ENCODE measurements around the gene MSH3. TPM values are rescaled to one million over a fixed set of nuclear protein-coding genes. Genes with fewer than 3 reads are reported as not detected.

MSH3 gene
- total and polyA plus RNA-seq, 4 donors, result 4.2 to 18.1 (median 9.1) TPM

DNA sequence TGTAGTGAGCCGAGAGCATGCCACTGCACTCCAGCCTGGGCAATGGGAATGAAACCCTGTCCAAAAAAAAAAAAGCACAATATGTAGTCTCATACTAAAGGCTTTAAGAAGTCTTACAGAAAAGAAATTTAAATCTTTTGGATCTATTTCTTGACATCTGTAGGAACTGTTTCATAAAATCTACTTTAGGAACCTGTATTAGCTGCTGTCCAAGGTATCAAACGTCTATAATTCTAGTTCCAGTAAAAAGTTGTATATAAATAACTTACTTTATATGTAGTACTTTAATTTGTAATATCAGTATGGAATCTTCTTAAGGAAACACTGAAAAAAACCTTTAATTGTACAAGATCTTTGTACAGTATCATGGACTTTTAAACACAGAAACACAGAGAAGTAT is 199.0 kb downstream of the MSH3 start:
- no peak overlapping the region for H3K4me3 ChIP-seq (ENCODE audit: low read length in 2 of 2)
- no peaks in the 10 kb centered on the region for H3K4me1 ChIP-seq (ENCODE audit: control insufficient read depth in 1 of 2, insufficient read depth in 2 of 2, low read length in 2 of 2)
- DNase-seq (no peak), ATAC-seq (ENCODE audit: low FRiP score) (no peak)
- peaks cover 3% of the 10 kb centered on the region for H3K9me3 ChIP-seq (ENCODE audit: control insufficient read depth, low read length)
- peaks cover 0 to 5% of the 10 kb centered on the region in 2 donors for H3K36me3 ChIP-seq (ENCODE audit: control insufficient read depth in 1 of 2, insufficient read depth in 2 of 2, low read length in 1 of 2)
- intact Hi-C loops (cut with DNase I), result no loop called here
- H3K27ac ChIP-seq (ENCODE audit: low read depth in 1 of 2, low read length in 2 of 2), result no peak overlapping the region
- 80 to 81% methylated on average over 2 of the region's 2 CpGs for WGBS, 2 donors
- H3K27me3 ChIP-seq (ENCODE audit: control insufficient read depth in 1 of 2, insufficient read depth in 2 of 2, low read length in 1 of 2), result no peaks in the 10 kb centered on the region

DNA sequence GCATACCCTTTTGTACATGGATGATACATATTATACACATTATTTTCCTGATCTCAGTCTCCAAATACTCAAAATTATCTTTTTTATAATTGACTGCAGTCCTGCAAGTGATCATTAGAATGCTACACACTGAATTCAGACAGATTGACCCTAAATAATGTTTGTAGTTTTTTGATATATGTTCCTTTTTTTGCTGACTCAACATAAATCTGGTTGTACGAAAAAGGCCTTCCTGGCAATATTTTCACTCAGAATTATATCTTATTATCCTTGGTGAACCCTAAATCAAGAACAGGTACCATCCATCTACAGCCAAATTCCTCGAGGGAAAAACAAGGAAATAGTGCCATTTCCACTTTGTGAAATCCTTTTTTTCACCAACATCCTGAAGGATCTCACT is 200.1 kb downstream of the MSH3 start:
- 78 to 91% methylated on average over 2 of the region's 2 CpGs for WGBS, 2 donors
- intact Hi-C loops (cut with DNase I), result no loop called here
- peaks cover under 1% of the 10 kb centered on the region for H3K9me3 ChIP-seq (ENCODE audit: control insufficient read depth, low read length)
- H3K36me3 ChIP-seq (ENCODE audit: control insufficient read depth in 1 of 2, insufficient read depth in 2 of 2, low read length in 1 of 2), result peaks cover 0 to under 1% of the 10 kb centered on the region in 2 donors
- H3K27ac ChIP-seq (ENCODE audit: low read depth in 1 of 2, low read length in 2 of 2), result no peak overlapping the region
- DNase-seq (no peak), ATAC-seq (ENCODE audit: low FRiP score) (no peak)
- no peaks in the 10 kb centered on the region for H3K27me3 ChIP-seq (ENCODE audit: control insufficient read depth in 1 of 2, insufficient read depth in 2 of 2, low read length in 1 of 2)
- no peaks in the 10 kb centered on the region for H3K4me1 ChIP-seq (ENCODE audit: control insufficient read depth in 1 of 2, insufficient read depth in 2 of 2, low read length in 2 of 2)
- H3K4me3 ChIP-seq (ENCODE audit: low read length in 2 of 2), result no peak overlapping the region

DNA sequence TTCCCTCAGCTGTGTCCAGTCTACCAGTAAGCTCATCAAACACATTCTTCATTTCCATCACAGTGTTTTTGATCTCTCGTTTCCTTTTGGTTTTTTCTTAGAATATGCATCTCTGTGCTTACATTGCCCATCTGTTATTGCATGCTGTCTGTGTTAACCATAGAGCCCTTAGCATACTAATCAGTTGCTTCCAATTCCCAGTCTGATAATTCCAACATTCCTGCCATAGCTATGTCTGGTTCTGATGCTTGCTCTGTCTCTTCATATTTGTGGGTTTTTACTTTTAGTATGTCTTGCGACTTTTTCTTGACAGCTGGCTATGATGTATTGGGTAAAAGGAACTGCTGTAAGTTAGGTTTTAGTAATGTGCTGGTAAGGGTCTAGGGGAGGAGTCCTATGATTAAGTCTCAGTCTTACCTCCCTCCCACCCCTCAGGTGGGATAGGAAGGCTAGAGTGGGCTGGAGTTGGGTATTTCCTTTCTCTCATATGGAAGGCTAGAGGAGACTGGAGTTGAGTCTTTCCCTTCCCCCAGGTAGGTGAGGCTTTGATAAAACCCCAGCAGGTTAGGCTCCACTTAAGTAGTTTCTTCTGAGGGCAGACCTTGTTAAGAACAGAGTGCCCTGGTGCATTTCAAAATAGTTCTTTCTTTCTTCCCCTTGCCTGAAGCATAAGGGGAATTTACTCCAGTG is 206.6 kb downstream of the MSH3 start:
- H3K4me1 ChIP-seq (ENCODE audit: control insufficient read depth in 1 of 2, insufficient read depth in 2 of 2, low read length in 2 of 2), result no peaks in the 10 kb centered on the region
- 43 to 52% methylated on average over 2 of the region's 2 CpGs for WGBS, 2 donors
- no peaks in the 10 kb centered on the region for H3K9me3 ChIP-seq (ENCODE audit: control insufficient read depth, low read length)
- DNase-seq (no peak), ATAC-seq (ENCODE audit: low FRiP score) (no peak)
- H3K27me3 ChIP-seq (ENCODE audit: control insufficient read depth in 1 of 2, insufficient read depth in 2 of 2, low read length in 1 of 2), result no peaks in the 10 kb centered on the region
- no peak overlapping the region for H3K4me3 ChIP-seq (ENCODE audit: low read length in 2 of 2)
- no peak overlapping the region for H3K27ac ChIP-seq (ENCODE audit: low read depth in 1 of 2, low read length in 2 of 2)
- no peaks in the 10 kb centered on the region for H3K36me3 ChIP-seq (ENCODE audit: control insufficient read depth in 1 of 2, insufficient read depth in 2 of 2, low read length in 1 of 2)
- intact Hi-C loops (cut with DNase I), result no loop called here

DNA sequence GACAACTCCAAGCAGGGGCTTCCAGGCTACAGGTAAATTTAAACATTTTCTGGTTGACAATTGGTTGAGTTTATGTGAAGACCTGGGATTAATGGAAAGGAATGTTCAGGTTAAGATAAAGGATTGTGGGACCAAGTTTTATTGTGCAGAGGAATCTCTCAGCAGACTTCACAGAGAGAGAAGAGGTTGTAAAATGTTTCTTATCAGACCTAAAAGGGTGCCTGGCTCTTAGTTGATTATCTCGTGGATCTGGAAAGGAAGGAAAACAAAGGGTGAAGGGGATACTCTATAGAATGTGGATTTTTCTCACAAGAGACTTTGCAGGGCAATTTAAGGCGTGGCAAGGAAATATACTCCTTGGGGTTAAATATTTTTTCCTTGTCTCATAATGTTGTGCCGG is 209.3 kb downstream of the MSH3 start:
- Histone ChIP-seq H3K4me3 (ENCODE audit: low read length in 2 of 2) (no peak overlapping the region), H3K4me1 (ENCODE audit: control insufficient read depth in 1 of 2, insufficient read depth in 2 of 2, low read length in 2 of 2) (no peaks in the 10 kb centered on the region), H3K36me3 (ENCODE audit: control insufficient read depth in 1 of 2, insufficient read depth in 2 of 2, low read length in 1 of 2) (peaks cover 2 to 6% of the 10 kb centered on the region in 2 donors), H3K9me3 (ENCODE audit: control insufficient read depth, low read length) (no peaks in the 10 kb centered on the region), H3K27ac (ENCODE audit: low read depth in 1 of 2, low read length in 2 of 2) (no peak overlapping the region), H3K27me3 (ENCODE audit: control insufficient read depth in 1 of 2, insufficient read depth in 2 of 2, low read length in 1 of 2) (no peaks in the 10 kb centered on the region)
- ATAC-seq (ENCODE audit: low FRiP score), result no peak
- 78 to 83% methylated on average over 3 of the region's 3 CpGs for WGBS, 2 donors
- DNase-seq, result no peak
- intact Hi-C loops (cut with DNase I), result no loop called here

DNA sequence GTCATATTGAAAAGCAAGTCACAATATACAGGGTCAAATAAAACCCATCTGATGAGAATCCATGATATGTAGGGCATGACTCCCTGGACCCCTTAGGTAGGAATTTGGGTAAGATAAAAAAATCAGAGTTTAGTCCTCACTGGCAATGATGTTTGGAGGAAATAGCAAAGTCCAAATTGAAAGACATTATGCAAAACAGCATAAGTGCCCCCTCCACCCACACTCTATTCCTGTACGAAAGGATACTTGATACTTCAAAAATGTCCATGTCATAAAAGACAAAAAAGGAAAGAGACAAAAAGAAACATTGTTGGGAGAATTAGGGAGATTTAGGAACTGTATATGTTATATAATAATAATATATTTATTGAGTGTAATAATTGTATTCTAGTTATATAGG is 209.7 kb downstream of the MSH3 start:
- H3K27me3 ChIP-seq (ENCODE audit: control insufficient read depth in 1 of 2, insufficient read depth in 2 of 2, low read length in 1 of 2), result no peaks in the 10 kb centered on the region
- H3K27ac ChIP-seq (ENCODE audit: low read depth in 1 of 2, low read length in 2 of 2), result no peak overlapping the region
- no peaks in the 10 kb centered on the region for H3K4me1 ChIP-seq (ENCODE audit: control insufficient read depth in 1 of 2, insufficient read depth in 2 of 2, low read length in 2 of 2)
- intact Hi-C loops (cut with DNase I), result no loop called here
- 78 to 86% methylated on average over 1 of the region's 1 CpG for WGBS, 2 donors
- peaks cover 2 to 6% of the 10 kb centered on the region in 2 donors for H3K36me3 ChIP-seq (ENCODE audit: control insufficient read depth in 1 of 2, insufficient read depth in 2 of 2, low read length in 1 of 2)
- no peak for DNase-seq
- H3K9me3 ChIP-seq (ENCODE audit: control insufficient read depth, low read length), result no peaks in the 10 kb centered on the region
- H3K4me3 ChIP-seq (ENCODE audit: low read length in 2 of 2), result no peak overlapping the region
- ATAC-seq (ENCODE audit: low FRiP score), result no peak

DNA sequence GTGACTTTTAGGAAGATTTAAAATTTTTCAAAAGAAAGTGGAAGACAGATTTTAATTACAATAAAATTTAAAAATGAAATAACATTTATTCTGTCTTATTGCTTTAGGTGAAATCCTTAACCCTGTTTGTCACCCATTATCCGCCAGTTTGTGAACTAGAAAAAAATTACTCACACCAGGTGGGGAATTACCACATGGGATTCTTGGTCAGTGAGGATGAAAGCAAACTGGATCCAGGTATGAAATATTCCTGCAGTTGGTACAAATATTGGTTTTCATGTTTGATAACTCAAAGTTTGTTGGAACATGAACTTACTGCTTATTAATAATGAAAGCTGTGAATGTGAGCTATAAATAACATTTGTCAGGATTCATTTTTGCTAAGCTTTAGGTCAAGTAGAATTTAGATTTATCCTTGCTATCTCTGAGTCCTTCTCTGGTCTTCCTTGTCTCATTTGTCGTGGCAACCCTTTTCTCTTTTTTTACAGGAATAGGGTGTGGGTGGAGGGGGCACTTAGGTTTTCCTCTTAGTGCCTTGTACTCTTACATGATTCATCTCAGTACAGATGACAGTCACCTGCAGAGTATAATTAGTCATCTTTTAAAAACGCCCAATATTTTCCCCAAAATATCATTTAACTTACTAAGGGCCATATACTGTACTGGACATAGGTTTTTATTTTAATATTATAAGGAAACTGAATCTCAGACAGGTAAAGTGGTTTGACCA is 210.4 kb downstream of the MSH3 start:
- Histone ChIP-seq H3K27ac (ENCODE audit: low read depth in 1 of 2, low read length in 2 of 2) (no peak overlapping the region), H3K36me3 (ENCODE audit: control insufficient read depth in 1 of 2, insufficient read depth in 2 of 2, low read length in 1 of 2) (peaks cover 2 to 6% of the 10 kb centered on the region in 2 donors), H3K4me3 (ENCODE audit: low read length in 2 of 2) (no peak overlapping the region), H3K4me1 (ENCODE audit: control insufficient read depth in 1 of 2, insufficient read depth in 2 of 2, low read length in 2 of 2) (no peaks in the 10 kb centered on the region), H3K27me3 (ENCODE audit: control insufficient read depth in 1 of 2, insufficient read depth in 2 of 2, low read length in 1 of 2) (no peaks in the 10 kb centered on the region), H3K9me3 (ENCODE audit: control insufficient read depth, low read length) (no peaks in the 10 kb centered on the region)
- intact Hi-C loops (cut with DNase I), result no loop called here
- ATAC-seq (ENCODE audit: low FRiP score) (no peak), DNase-seq (no peak)
- 94 to 95% methylated on average over 3 of the region's 3 CpGs for WGBS, 2 donors

DNA sequence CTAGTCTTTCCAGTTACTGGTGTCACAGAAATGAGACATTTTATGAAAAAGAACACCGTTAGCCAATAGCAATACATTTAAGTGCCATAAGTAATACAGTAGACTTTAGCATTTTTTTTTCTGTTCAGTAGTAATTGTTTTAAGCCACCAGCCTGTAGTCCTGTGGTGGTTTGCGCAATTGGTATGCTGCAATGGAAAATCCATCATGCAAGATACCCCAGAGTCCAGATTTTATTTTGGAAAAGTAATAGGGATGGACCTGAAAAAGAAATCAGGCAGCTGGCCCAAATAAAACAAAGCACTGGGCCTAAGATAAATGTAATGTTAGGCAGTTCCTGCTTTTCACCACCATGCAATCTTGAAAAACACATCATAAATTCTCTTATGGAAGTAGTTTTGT is 211.1 kb downstream of the MSH3 start:
- Histone ChIP-seq H3K36me3 (ENCODE audit: control insufficient read depth in 1 of 2, insufficient read depth in 2 of 2, low read length in 1 of 2) (peaks cover 2 to 6% of the 10 kb centered on the region in 2 donors), H3K27me3 (ENCODE audit: control insufficient read depth in 1 of 2, insufficient read depth in 2 of 2, low read length in 1 of 2) (no peaks in the 10 kb centered on the region), H3K4me3 (ENCODE audit: low read length in 2 of 2) (no peak overlapping the region), H3K9me3 (ENCODE audit: control insufficient read depth, low read length) (no peaks in the 10 kb centered on the region), H3K4me1 (ENCODE audit: control insufficient read depth in 1 of 2, insufficient read depth in 2 of 2, low read length in 2 of 2) (no peaks in the 10 kb centered on the region), H3K27ac (ENCODE audit: low read depth in 1 of 2, low read length in 2 of 2) (no peak overlapping the region)
- 91 to 96% methylated on average over 2 of the region's 2 CpGs for WGBS, 2 donors
- DNase-seq, result no peak
- intact Hi-C loops (cut with DNase I), result no loop called here
- no peak for ATAC-seq (ENCODE audit: low FRiP score)

DNA sequence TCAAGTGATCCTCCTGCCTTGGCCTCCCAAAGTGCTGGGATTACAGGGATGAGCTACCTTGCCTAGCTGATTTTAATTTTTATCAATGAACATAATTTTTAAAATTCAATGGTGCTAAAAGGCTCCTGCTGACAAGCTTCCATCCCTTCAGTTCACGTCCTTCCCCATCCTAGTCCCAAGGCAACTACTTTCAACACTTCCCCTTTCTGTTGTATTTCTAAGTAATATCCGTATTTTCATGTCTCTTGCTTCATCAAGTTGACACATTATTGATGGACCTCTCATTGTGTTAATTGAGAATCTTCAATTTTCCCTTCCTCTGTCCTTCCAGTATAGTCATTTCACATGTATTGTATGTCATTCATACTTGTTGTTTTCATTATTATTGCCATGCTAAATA is 211.9 kb downstream of the MSH3 start:
- no peak overlapping the region for H3K27ac ChIP-seq (ENCODE audit: low read depth in 1 of 2, low read length in 2 of 2)
- DNase-seq (no peak), ATAC-seq (ENCODE audit: low FRiP score) (no peak)
- 91 to 93% methylated on average over 2 of the region's 2 CpGs for WGBS, 2 donors
- intact Hi-C loops (cut with DNase I), result no loop called here
- no peaks in the 10 kb centered on the region for H3K4me1 ChIP-seq (ENCODE audit: control insufficient read depth in 1 of 2, insufficient read depth in 2 of 2, low read length in 2 of 2)
- no peak overlapping the region for H3K4me3 ChIP-seq (ENCODE audit: low read length in 2 of 2)
- peaks cover 2 to 6% of the 10 kb centered on the region in 2 donors for H3K36me3 ChIP-seq (ENCODE audit: control insufficient read depth in 1 of 2, insufficient read depth in 2 of 2, low read length in 1 of 2)
- no peaks in the 10 kb centered on the region for H3K9me3 ChIP-seq (ENCODE audit: control insufficient read depth, low read length)
- H3K27me3 ChIP-seq (ENCODE audit: control insufficient read depth in 1 of 2, insufficient read depth in 2 of 2, low read length in 1 of 2), result no peaks in the 10 kb centered on the region

DNA sequence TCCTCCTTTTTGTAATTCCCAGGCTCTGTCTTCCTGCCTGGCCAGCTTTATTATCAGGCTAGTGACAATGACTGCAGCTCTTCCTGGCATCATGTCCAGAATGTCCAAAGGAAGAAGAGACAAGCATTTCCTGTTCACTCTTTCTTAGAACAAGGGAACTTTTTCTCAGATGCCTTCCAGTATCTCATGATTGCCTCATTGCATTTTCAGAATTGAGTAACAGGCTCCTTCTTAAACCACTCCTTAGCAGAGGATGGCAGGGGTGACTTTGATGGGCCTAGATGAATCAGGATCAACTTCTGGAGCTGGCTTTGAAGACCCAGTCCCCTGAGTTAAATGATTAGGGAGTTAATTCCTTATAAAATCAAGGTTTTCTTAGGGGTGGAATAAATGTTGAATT is 212.8 kb downstream of the MSH3 start:
- no peaks in the 10 kb centered on the region for H3K4me1 ChIP-seq (ENCODE audit: control insufficient read depth in 1 of 2, insufficient read depth in 2 of 2, low read length in 2 of 2)
- intact Hi-C loops (cut with DNase I), result no loop called here
- no peak overlapping the region for H3K27ac ChIP-seq (ENCODE audit: low read depth in 1 of 2, low read length in 2 of 2)
- ATAC-seq (ENCODE audit: low FRiP score), result no peak
- no peaks in the 10 kb centered on the region for H3K27me3 ChIP-seq (ENCODE audit: control insufficient read depth in 1 of 2, insufficient read depth in 2 of 2, low read length in 1 of 2)
- no peak overlapping the region for H3K4me3 ChIP-seq (ENCODE audit: low read length in 2 of 2)
- DNase-seq, result no peak
- H3K9me3 ChIP-seq (ENCODE audit: control insufficient read depth, low read length), result no peaks in the 10 kb centered on the region
- peaks cover 5 to 6% of the 10 kb centered on the region in 2 donors for H3K36me3 ChIP-seq (ENCODE audit: control insufficient read depth in 1 of 2, insufficient read depth in 2 of 2, low read length in 1 of 2)

Measured in aorta (tissue), 5 donors.